ENCODE data around the gene CPM. TPM values are rescaled to one million over a fixed set of nuclear protein-coding genes. Genes with fewer than 3 reads are reported as not detected.
"Not testable (repeated sequence)": the region's sequence is repeated elsewhere in the genome, so short reads cannot be mapped to it uniquely, and the experiment has no call there.

Gene CPM
- total RNA-seq, 1 donor from 2014 or later, result 1.7 TPM

DNA sequence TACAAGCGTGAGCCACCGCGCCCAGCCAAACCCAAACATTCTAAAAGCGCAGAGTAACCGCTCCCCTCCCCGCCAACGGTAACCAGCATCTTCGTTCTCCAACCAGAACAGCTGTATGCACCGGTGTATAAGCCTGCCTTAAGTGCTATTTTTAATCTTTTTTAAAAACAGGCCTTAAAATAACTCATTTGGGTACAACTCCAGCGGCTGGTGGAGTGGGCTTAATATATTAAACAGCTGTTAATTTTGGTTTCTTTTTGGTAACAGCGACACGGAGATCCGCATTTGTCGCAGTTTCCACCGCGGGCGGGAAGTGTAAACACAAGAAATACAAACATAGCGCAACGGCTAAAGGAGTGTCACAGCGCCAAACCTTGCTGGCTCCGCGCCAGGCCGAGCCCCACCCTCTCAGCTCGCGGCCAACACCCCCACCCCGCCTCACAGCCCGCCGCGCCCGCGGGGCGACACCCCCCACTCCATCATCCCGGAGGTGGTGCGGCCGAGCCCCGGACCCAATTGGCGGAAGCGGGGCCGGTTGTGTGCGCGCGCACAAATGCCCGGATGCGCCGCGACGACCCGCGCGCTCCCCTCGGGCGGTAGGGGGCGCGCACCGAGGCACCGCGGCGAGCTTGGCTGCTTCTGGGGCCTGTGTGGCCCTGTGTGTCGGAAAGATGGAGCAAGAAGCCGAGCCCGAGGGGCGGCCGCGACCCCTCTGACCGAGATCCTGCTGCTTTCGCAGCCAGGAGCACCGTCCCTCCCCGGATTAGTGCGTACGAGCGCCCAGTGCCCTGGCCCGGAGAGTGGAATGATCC, 125.2 kb downstream of the CPM start, which contains the start of gene MDM2:
MDM2 (plus strand) TSS at position 602 of the 812 bp plus-strand sequence. CDS start 301 bp downstream, outside the sequence.
- DNase-seq (ENCODE audit: low spot score), result peak; percentile 92

DNA sequence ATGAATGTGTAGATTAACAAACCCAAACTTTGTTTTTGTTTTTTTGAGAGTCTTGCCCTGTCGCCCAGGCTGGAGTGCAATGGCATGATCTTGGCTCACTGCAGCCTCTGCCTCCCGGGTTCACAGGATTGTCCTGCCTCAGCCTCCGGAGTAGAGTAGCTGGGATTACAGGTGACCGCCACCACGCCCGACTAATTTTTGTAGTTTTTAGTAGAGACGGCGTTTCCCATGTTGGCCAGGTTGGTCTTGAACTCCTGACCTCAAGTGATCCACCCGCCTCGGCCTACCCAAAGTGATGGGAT, 125.7 kb downstream of the CPM start:
- not testable (repeated sequence) for DNase-seq (ENCODE audit: low spot score)

- no peak for DNase-seq (ENCODE audit: low spot score)
These were observed 126.3 kb downstream of the CPM start for GRCh38 chr12:68806488-68807237.

- DNase-seq (ENCODE audit: low spot score), result no peak
These were observed 127.3 kb downstream of the CPM start for GRCh38 chr12:68805592-68806120.

DNA sequence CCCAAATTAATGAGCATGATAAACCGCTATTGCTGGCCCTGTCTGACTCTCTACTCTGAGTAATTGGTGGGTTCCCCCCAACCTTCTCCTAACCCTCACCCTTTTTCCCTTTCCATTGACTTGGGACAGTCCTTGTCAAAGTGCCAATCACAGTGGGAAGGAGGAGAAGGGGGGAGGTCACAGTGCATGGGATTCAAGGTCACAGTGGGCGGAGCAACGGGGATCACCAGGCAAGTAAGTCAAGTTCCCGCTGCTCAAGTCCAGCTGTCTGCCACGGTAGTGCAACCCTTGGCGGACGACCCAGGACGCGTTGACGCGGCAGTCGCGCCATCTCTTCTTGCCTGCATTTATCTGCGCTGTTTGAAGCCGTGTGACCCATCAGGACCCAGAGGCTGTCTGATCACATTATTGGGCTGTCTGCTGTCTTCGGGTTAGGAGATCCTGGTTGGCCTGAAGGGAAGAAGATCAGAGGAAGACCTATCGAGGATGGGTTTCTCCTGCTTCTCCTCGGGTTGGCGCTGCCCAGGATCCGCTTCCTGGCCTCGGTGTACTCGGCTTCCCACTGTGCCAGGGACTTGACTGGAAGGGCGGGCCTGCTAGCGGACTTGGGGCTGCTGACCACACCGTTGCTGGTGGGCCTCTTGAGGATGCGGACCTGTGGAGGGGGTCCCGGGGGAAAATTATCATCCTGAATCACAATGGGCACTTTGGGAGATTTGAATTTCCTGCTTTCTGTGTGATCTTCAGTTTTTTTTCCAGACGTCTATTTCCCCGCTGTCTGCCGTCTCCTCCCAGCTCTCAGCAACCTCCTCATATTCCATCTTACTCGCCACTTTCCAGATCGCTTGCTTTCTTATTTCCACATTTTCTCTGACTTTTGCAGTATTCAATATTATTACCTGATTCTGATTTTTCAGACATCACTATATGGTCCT, 128.0 kb downstream of the CPM start:
- DNase-seq (ENCODE audit: low spot score), result no peak

GRCh38 chr12:68803948-68804656, 128.9 kb downstream of the CPM start:
- DNase-seq (ENCODE audit: low spot score), result no peak

GRCh38 chr12:68802911-68803651, 129.9 kb downstream of the CPM start:
- DNase-seq (ENCODE audit: low spot score), result peak; percentile 69

DNA sequence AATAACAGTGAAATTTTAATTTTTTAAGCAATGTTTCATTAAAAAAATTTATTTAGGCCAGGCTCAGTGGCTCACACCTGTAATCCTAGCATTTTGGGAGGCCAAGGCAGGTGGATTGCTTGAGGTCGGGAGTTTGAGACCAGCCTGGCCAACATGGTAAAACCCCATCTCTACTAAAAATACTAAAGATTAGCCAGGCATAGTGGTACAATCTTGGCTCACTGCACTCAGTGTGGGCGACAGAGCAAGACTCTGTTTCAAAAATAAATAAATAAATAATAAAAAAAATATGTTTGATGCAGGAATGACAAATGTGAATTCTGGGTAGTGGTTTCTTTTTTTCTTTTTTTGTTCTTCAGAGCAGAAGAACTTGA, 130.6 kb downstream of the CPM start:
- not testable (repeated sequence) for DNase-seq (ENCODE audit: low spot score)

Other genes starting within 250 kb of the CPM start
- 43.6 TPM for gene NUP107, start 246.2 kb downstream of the CPM start, total RNA-seq (ENCODE audit: insufficient read depth, low replicate concordance)
- gene SLC35E3, start 187.0 kb downstream of the CPM start, total RNA-seq (ENCODE audit: insufficient read depth, low replicate concordance), result 8.9 TPM
- gene MDM2, start 125.0 kb downstream of the CPM start, total RNA-seq (ENCODE audit: insufficient read depth, low replicate concordance), result 52.5 TPM